ENCODE data around the gene PDP2. TPM values are rescaled to one million over a fixed set of nuclear protein-coding genes. Genes with fewer than 3 reads are reported as not detected.

The PDP2 gene
- total RNA-seq, 3 donors from 2014 or later, result 15.5 to 23.5 (median 23.2) TPM

DNA sequence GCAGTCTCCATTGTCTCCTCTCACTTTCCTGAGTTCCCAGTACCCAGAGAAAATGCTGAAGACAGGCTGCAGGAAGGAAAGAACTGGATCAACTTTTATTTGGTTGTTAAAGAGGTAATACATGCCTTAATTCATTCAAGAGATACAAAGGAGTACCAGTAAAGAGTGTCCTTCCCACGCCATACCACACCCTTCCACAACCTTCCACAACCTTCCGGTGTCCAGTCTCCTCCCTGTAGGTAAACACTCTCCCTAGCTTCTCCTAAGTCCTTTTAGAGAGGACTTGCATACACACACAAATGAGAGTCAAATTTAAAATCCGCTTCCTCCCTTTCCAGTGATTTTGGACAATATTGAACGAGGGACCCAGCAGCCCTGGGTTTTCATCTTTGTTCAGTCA, 38.9 kb upstream of the PDP2 start:
- H3K9me3 ChIP-seq, result no peaks in the 10 kb centered on the region
- no peak for TF ChIP-seq CTCF (IDR thresholded peaks at IDR 0.05)
- intact Hi-C loops (cut with DNase I, micrococcal nuclease), result no loop called here
- peaks cover 11% of the 10 kb centered on the region for H3K4me1 ChIP-seq (ENCODE audit: low read depth)
- H3K4me3 ChIP-seq, result no peak overlapping the region
- H3K36me3 ChIP-seq (ENCODE audit: low read depth), result no peaks in the 10 kb centered on the region
- DNase-seq, result peak in 1 of 3 donors; percentile 42
- peak; percentile 81 for ATAC-seq

DNA sequence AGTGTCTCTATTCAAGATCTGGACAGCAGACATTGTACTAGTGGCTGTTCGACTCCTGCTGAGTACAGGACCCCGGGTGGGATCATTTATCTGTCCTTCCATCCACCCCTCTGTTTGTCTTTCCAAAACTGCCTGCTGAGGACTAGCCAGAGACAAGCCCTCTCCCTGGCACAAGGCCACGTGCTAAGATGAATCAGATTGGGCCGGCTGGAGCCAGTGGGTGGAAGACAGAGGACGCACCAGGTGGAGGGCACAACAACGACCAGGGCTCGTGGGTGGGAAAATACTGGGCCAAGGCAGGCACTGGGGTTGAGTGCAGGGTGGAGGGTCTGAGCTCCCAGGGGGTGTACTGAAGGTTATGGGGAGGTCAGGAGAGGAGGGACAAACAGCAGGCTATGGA, 37.5 kb upstream of the PDP2 start:
- Histone ChIP-seq H3K36me3 (ENCODE audit: low read depth) (no peaks in the 10 kb centered on the region), H3K9me3 (no peaks in the 10 kb centered on the region), H3K4me1 (ENCODE audit: low read depth) (peaks cover 11% of the 10 kb centered on the region), H3K4me3 (no peak overlapping the region)
- TF ChIP-seq CTCF (IDR thresholded peaks at IDR 0.05), result no peak
- intact Hi-C loops (cut with DNase I, micrococcal nuclease), result no loop called here
- DNase-seq (no peak), ATAC-seq (peak; percentile 19)

DNA sequence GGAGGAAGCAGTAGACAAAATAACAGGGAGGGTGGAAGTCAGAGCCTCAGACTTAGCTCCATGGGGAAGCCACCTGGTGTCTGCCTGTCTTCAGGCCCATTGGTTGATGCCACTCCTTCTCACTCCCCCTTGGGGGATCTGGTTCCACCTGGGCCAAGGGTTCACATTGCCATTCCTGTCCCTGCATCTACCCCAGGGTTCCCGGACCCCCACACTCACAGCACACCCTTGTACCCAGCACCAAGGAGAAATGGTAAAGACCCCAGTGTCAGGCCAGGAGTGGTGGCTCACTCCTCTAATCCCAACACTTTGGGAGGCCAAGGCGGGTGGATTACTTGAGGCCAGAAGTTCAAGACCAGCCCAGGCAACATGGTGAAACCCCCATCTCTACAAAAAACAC, 37.1 kb upstream of the PDP2 start:
- H3K4me1 ChIP-seq (ENCODE audit: low read depth), result peaks cover 11% of the 10 kb centered on the region
- H3K36me3 ChIP-seq (ENCODE audit: low read depth), result no peaks in the 10 kb centered on the region
- DNase-seq (no peak), ATAC-seq (peak; percentile 13)
- intact Hi-C loops (cut with DNase I, micrococcal nuclease), result no loop called here
- H3K4me3 ChIP-seq, result no peak overlapping the region
- no peaks in the 10 kb centered on the region for H3K9me3 ChIP-seq
- TF ChIP-seq CTCF (IDR thresholded peaks at IDR 0.05), result no peak

DNA sequence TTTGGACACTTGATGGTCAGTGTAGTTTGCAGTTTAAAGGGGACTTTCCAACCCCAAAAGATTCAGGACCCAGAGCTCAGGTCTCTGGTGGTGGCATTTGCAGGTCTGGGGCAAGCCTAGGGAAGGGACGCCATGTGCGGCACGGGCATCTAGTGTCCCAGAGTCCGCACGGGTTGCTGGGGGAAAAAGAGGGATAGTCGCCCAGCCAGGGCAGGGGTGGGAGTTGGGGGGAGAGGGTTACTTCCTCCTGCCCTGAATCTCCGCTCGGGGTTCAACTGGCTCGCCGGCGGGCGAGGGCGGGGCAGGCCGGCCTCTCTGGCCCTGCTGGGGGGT, 36.3 kb upstream of the PDP2 start:
- H3K4me3 ChIP-seq, result no peak overlapping the region

GRCh38 chr16:66844342-66845079, 35.8 kb upstream of the PDP2 start, which contains the start of gene CA7:
TSS of gene CA7 (plus strand) at chr16:66844414. CDS start at chr16:66844488, 74 bp downstream.
- no peaks in the 10 kb centered on the region for H3K9me3 ChIP-seq
- peak; percentile 38 for ATAC-seq
- no peaks in the 10 kb centered on the region for H3K36me3 ChIP-seq (ENCODE audit: low read depth)
- no peak for TF ChIP-seq CTCF (IDR thresholded peaks at IDR 0.05)
- DNase-seq, result peak in 1 of 3 donors; percentile 26
- peaks cover 11% of the 10 kb centered on the region for H3K4me1 ChIP-seq (ENCODE audit: low read depth)
- intact Hi-C loops (cut with DNase I, micrococcal nuclease), result no loop called here
- no peak within 1 kb of the TSS for H3K4me3 ChIP-seq

More for the DNA sequence above, 36.3 kb upstream of the PDP2 start:
- Histone ChIP-seq H3K36me3 (ENCODE audit: low read depth) (no peaks in the 10 kb centered on the region), H3K4me1 (ENCODE audit: low read depth) (peaks cover 11% of the 10 kb centered on the region), H3K9me3 (no peaks in the 10 kb centered on the region)
- intact Hi-C loops (cut with DNase I, micrococcal nuclease), result no loop called here
- no peak for ATAC-seq
- DNase-seq, result peak in 1 of 3 donors; percentile 46
- no peak for TF ChIP-seq CTCF (IDR thresholded peaks at IDR 0.05)

Measured in mucosa of descending colon (tissue), 3 donors.